GM21717 (cell line): ENCODE measurements around the gene TMEM131L.
A peak's percentile ranks its signal among the peaks of the same experiment; 100 is the strongest.

Experiments
- ATAC-seq: cut with Tn5 transposase; IDR thresholded peaks from one replicate; pipeline ENCODE4 v1.9.1; 2021; ENCODE audit warnings: mild to moderate bottlenecking, moderate library complexity; ENCODE audit not compliant: unreplicated experiment

TMEM131L gene

DNA sequence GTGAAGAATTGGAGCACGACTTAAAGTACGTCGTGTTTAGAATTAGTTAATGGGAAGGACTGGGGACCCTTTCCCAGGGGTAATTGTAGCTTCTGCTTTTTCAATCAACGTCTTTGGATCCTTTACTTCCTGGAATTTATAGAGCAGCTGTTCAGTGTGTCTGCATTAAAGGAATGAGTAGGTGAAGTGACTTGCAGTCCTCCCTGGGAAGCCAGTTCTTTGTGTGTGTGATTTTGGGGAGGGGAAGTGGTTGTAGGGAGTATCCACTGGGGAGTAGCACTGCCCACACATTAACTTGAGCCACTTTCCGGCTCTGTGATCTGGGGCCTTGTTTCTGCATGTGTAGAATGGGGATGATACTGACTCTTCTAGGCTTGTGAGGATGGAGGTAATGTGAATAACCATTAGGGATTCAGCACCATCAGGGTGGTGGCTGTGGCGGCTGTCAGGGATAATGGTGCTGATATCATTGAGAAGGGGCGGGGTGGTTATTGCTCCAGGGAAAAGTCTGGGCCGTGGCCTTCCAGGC is 54.7 kb downstream of the TMEM131L start:
- ATAC-seq, result no peak

DNA sequence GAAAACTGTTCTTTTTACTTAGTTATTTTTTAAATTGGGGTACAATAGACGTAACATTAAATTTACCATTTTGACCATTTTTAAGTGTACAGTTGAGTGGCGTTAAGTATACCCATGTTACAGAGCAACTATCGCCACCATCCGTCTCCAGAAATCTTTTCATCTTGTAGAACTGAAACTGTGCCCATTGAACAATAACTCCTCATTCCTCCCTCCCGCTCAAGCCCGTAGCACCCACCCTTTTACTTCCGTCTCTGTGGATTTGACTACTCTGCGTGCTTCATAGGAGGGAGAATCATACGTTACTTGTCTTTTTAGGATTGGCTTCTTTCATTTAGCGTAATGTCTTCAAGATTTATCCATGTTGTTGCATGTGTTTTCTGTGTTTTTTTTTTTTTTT is 55.3 kb downstream of the TMEM131L start:
- peak; percentile 22 for ATAC-seq

DNA sequence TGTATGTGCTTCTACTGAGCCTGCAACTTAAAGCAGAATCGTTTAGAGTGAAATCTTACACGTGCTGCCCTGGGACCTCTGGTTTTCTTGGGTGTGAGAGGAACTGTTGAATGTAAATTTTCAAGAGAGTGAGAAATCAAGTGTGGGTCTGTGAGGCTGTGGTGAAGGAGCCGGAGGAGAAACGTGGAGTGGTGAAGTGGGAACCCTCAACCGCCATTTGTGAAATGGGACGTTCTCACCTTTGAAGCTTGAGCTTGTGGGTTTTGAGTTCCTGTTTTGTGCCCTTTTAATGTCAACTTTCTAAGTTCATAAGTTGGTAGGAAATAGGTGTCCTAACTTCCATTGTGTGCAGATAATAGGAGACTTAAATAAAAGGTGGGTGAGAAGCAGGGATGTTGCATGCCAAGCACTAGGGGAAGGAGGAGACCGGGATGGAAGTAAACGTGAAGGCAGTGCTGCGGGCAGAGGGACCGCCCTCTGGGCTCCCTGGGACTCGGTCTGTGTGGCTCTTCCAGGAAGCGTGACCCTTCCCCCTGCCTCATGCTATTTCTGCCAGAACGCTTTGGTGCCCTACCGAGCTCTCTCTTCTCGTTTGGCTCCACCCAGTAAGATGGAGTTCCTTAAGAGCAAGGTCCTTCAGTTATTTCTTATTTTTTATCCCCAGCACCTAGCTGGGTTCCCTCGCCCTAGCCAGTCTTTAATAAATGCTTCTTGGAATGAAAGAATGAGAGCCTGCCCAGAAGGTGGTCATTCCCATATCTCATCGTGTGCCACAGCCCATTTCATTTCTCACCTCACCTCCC is 56.0 kb downstream of the TMEM131L start:
- ATAC-seq, result peak; percentile 40

DNA sequence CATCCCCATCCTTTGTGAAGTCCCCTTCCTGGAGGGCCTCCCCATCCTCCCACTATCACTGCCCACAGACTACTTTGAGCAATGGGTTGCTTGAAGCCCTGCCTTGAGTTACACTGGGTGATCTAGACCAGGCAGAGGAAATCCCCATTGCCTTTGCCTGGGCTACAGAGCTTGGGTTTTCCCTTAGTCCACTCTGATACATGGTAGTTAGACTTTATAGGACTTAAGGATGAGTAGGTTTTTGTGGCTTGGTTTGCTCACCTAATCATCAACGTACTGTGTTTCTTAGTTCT is 56.6 kb downstream of the TMEM131L start:
- peak; percentile 62 for ATAC-seq

DNA sequence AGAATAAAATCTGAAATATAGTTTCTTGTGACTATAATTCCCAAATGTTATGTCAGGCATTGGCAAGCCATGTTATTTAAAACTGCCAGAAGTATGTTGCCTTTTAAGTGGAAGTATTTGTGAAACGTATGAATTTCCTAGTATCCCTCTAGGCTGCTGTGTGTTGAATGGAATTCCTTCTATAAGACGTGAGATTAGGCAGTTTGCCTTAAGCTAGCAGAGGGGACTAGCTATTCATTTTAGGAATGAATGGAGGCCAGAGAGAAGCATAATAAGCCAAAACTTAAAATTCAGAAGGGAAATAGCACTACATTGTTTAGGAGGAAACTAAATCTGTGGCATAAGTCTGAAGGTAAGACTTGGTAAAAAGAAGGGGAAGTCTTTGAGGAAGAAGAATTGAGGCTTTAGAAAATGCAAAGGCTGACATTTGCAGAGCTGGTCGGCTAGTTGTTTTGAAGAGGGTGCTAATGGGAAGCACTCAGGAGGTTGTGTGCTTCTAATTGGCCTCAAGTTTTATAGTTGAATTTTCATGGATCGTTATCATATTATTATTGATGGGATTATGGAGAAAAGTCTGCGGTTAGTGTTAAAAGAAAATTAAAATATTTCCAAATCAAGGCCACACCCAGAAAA is 57.1 kb downstream of the TMEM131L start:
- ATAC-seq, result no peak

DNA sequence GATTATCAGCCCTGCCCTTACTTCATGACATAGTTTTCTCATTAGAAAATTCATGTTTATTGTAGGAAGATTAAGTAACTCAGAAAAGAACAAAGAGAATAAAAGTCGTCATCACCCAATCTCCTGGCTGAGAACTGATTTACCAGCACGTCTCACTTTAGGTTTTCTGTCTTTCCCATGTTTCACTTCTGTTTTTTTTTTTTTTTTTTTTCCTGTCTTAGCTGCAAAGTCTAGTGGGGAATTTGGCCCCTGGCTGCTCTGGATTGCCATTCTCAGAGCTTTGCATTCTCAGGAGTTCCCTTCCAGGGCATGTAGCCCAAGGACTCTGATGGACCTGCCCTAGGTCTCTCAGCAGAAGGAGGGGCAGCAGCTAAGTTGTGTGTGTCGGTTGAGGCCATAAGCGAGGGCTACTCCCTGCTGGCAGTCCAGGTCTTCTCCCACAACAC is 57.8 kb downstream of the TMEM131L start:
- no peak for ATAC-seq

DNA sequence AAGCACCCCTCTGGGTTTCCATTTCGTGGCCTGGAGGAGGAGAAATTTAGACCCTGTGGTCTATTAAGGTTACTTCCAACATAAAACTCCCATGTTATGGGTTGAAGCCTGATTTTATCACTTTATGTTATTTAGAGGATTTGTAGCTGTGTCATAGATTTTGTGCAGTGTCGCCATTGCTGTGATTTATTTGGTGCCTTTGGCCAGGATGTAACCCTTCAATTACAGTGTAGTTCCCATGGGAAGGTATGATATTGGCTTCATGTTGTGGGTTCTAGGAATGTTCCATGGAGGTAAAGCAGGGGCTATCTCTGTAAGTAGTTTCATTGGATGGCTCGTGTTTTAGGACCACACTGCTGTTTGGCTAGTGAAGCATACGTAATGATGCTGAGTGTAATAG is 58.5 kb downstream of the TMEM131L start:
- no peak for ATAC-seq

DNA sequence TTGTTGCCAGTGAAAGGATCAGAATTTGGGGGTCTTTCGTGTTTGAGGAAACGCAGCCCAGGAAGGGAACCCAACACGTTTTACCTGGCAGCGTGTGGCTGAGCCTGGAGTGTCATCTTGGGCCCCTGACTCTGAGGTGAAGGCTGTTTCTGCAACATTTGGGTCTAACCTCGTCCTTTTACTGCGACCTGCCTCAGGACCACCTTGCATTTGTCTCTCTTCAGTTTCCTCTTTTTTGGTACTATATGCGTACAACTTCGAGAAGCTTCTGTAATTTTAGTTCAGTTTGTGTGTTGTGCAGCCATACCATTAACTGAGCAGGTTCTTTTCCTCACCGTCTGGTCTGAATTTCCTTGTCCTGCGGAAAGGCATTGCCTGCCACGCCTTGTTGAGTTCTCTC is 61.5 kb downstream of the TMEM131L start:
- ATAC-seq, result no peak

DNA sequence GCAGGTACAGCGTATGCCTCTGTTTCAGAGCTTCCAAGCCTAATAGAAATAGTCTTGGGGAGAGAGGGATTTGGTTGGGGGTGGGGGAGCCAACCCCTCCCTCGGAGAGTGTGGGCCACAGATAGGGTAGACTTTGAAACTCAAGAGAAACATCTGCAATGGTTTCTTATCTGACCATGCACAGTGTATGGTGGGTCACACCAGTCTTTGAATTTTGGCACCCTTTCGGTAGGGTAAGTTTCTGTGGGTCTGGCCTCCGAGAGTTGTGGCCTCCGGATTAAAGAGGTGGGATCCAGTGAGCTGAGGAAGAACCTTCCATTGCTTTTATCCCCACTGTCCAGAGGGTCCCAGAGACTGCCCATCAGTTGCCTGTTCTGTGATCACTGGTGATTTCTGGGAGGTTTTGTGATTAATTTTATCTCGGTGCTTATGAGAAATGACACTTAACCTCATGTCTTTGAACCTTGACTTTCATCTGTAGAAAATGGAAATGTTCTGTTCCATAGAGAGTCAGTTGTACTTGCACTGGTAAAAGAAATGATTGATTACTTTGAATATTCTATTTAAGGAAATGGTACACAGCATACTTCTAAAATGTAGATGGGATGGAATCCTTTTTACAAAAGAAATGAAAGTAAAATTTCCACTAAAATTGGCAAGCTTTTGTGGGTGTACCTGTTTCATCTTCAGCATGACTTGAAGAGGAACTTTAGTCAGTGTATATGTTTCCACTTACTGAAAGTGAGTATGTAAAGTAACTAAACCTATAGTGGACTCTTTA is 62.7 kb downstream of the TMEM131L start:
- peak; percentile 58 for ATAC-seq

DNA sequence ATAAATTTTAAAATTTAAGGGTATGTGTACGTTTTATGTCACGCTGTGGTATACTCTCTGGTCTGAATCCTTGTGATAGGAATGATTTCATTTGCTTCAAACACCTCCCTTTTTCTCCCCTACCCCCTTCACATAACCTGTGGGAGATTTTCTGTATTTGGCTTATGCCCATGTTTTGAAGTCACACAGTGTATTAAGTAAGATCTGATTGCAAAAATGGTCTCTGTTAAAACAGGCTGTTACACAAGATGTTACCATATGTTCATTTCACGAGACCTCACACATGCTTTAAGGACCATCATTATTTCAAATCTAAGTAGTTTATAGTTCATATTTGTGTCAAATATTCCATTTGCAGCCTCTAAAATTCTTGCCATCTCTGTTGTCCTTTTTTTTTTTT is 63.5 kb downstream of the TMEM131L start:
- no peak for ATAC-seq

DNA sequence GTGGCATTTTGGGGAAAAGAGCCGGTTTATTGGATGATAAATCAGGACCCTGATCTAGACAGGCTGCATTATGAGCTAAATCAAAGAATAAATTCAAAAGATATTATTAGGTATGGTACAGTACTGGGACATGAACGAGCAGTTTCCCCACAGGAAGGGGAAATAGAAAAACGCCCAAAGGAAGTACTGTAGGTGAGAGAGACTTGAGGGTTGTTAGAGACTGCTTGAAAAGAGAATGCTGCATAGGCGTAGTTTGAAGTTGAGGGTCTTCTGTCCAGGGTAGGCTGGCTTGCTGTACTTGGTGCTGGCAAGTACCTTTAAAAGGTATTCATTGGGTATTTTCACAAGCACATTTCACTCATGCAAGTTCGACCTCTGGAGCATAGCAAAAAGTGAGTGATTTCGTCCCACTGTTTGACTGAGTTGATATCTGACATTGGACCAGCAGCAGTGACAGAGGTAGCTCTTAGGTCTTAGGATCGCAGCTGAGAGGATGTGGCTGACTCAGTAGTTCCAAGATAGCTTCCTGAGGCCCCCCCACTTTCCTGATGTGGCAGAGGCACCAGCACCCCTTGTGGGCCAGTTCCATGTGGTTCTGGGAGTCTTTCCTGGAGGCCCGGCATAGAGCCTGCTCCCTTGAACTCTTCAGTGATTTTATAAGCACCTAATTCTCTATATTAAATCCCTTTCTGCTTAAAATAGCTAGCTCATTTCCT is 64.3 kb downstream of the TMEM131L start:
- ATAC-seq, result no peak

DNA sequence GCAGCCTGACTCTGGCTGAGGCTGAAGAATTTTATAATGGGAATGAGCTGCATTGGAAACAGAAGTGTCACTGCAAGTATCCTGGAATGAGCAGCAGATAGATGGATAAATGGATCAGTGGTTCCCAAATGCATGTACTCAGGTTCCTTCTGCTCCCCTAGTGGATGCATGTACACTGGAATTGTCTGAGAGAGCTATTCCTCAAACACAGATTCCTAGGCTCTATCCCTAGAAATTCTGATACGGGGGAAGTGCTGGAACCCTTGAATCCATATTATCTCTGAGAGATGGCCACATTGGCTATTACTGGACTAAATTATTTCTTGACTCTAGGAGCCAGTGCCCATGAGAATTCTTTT is 64.8 kb downstream of the TMEM131L start:
- no peak for ATAC-seq

DNA sequence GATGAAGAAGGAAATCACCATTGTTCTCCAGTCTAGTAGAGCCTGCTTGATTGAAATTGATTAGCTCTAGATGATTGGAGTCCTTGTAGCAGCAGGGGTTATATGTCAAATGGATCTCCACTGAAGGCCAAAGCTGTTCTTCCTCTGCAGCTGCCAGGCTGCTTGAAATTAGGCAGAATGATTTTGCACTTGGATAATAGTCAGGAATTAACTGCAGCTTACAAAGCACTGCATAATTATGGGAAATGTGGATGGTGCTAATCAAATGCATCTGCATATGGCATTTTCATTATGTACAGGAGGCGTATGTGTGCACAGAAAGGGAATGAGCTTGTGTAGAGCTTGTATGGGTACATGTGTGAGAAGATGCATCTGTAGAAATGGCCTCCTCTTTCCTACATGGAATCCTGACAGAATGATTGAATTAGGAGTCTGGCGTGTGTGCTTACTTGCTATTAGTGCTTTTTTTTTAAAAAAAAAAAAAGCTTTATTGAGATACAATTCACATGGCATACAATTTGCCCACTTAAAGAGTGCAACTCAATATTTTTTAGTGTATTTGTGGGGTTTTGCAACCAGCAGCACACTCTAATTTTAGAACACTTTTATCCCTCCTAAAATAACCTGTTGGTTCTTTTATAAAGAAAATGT is 65.9 kb downstream of the TMEM131L start:
- no peak for ATAC-seq

DNA sequence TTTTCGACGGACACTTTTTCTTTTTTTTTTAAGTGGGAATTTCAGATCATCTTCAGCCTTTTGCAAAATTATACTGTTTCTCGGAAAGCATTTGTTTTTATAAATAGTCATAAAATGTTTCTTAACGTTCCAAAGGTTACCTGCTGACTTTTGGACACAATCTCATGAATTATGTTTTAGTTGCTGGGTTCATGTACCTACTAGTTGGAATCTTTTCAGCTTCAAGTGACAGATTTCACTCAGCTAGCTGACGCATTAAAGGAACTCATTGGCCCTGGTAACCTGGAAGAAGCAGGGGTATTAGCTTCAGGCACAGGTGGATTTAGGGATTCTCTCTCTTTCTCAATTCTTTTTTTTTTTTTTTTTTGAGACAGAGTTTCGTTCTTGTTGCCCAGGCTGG is 66.5 kb downstream of the TMEM131L start:
- no peak for ATAC-seq

DNA sequence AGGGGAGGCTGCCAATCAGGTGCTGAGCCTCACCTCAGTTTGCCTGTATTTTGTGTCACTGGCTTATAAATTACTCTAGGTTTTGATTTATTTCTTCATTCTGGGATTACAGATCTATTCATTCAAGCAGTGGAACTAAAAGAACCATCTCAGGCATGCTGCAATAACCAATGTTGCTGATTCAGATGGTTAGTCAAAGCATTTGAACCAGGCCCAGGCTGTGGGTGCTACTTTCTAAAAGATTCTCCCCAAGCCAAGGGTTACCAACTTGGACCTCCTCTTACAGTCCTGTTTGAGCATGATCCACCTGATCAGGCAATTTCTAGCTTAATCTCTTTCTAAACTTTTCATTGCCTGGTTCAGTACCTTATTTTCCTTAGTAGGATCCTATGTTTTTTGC is 67.2 kb downstream of the TMEM131L start:
- no peak for ATAC-seq

DNA sequence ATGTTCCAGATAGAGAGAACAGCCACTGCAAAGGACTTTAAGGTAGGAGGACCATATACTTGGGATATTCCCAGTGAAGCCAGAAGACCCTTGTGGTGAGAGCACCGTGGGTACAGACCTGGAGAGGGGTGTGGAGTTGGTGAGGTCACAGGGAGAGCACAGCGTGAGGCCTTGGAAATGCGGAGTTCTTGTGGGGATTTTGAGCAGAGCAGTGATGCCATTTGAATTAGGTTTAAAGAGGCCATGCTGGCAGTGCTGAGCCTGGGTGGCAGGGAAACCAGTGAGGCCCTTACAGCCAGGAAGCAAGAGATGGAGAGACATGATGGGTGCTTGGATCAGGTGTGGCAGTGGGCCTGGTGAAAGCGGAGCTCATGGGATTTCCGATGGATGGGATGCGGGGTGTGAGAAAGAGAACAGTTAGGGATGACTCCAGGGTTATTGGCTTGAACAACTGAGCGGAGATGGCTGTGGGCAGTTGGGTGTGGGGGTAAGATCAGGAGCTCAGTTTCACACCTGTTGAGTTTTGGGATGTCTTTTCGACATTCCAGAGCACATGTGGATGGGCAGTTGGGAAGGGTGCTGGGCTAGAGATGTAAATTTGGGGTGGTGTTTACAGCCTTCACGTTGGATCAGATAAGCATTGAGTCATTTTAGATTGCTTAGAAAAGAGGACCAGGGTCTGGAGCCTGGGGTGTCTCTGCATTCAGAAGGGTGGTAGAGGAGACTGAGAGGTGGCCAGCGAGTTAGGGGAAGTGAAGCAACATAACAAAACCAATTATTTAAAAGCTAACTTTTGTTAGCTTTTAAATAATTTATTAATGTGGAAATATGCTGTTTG is 68.9 kb downstream of the TMEM131L start:
- ATAC-seq, result no peak

DNA sequence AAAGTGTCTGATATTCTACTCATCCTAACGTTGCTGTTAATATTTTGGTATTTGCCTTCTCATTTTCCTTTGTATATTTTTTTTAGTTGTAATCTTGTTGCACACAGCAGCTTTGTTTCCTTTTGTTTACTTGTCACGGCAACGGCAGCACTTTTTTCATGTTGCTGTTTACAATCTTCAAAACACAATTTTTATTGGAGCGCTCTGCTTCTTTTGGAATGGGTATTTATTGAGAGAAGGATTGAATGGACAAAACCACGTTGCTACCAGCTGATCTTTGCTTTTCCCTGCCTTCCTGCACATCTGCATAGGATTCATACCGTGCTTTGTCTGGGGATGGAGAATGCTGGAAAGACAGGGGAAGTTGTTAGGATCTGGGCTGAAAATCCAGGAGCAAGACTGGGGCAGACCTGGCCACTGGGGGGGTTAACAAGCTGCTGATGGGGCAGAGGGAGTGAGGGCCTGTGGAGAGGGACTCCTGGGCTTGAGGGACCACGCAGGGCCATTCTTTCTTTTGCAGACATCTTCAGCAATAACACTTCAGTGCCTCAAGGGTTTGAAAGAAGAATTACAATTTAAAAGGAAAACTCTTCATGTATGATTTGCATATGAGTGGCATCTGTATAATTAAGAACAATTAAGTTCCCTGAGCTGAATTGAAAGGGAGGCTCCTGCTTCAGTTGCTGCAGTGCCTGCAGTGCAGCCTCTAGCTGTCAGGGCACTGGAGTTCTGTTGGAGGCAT is 69.8 kb downstream of the TMEM131L start:
- no peak for ATAC-seq

DNA sequence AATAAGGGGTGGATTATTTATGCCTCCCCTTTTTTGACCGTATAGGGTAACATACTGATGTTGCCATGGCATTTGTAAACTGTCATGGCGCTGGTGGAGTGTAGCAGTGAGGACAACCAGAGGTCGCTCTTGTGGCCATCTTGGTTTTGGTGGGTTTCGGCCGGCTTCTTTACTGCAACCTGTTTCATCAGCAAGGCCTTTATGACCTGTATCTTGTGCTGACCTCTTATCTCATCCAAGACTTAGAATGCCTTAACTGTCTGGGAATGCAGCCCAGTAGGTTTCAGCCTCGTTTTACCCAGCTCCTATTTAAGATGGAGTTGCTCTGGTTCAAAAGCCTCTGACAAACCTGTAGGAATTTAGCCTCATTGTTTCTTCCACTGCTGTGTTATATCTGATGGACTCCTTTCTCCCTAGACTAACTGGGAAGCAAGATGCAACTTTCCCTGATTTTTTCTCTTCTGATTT is 71.4 kb downstream of the TMEM131L start:
- no peak for ATAC-seq
